Suppressor macrophage treated with lipopolysaccharide for 4 hours (primary cell): ENCODE data around the gene NRF1.
"Not testable (repeated sequence)": the region's sequence is repeated elsewhere in the genome, so short reads cannot be mapped to it uniquely, and the experiment has no call there.

Source experiments
- DNase-seq: peaks from one replicate; pipeline ENCODE4 v3.0.0-alpha.2; 2020

Gene NRF1

GRCh38 chr7:129607471-129608120, 3.9 kb upstream of the NRF1 start:
- no peak for DNase-seq

GRCh38 chr7:129609666-129610065, 1.9 kb upstream of the NRF1 start:
- peak; percentile 69 for DNase-seq

GRCh38 chr7:129610709-129611245, 743 bp upstream of the NRF1 start:
- DNase-seq: no peak

- peak; percentile 46 for DNase-seq
These were observed 844 bp downstream of the NRF1 start for GRCh38 chr7:129612112-129613015.

- DNase-seq: no peak
These were observed 1.5 kb downstream of the NRF1 start for GRCh38 chr7:129613016-129613337.

GRCh38 chr7:129615018-129615417, 3.5 kb downstream of the NRF1 start:
- peak; percentile 89 for DNase-seq

GRCh38 chr7:129616530-129616929, 5.0 kb downstream of the NRF1 start:
- DNase-seq: no peak

- DNase-seq: peak; percentile 57
These were observed 5.7 kb downstream of the NRF1 start for GRCh38 chr7:129617178-129617577.

GRCh38 chr7:129617652-129618051, 6.1 kb downstream of the NRF1 start:
- peak; percentile 57 for DNase-seq

- DNase-seq: peak; percentile 52
These were observed 15.4 kb downstream of the NRF1 start for GRCh38 chr7:129626896-129627295.

- DNase-seq: no peak
These were observed 18.8 kb downstream of the NRF1 start for GRCh38 chr7:129630341-129630740.

GRCh38 chr7:129634361-129635034, 23.0 kb downstream of the NRF1 start:
- DNase-seq: no peak

GRCh38 chr7:129635300-129636029, 23.9 kb downstream of the NRF1 start:
- peak; percentile 76 for DNase-seq

GRCh38 chr7:129636030-129636550, 24.6 kb downstream of the NRF1 start:
- not testable (repeated sequence) for DNase-seq

GRCh38 chr7:129636641-129637040, 25.1 kb downstream of the NRF1 start:
- no peak for DNase-seq

- no peak for DNase-seq
These were observed 28.9 kb downstream of the NRF1 start for GRCh38 chr7:129640400-129640799.

GRCh38 chr7:129642871-129643549, 31.5 kb downstream of the NRF1 start:
- no peak for DNase-seq

GRCh38 chr7:129643550-129644170, 32.1 kb downstream of the NRF1 start:
- DNase-seq: no peak

GRCh38 chr7:129644634-129645230, 33.2 kb downstream of the NRF1 start:
- peak; percentile 61 for DNase-seq

GRCh38 chr7:129646369-129647021, 35.0 kb downstream of the NRF1 start:
- no peak for DNase-seq
